Measurements from ENCODE around the gene FUOM.

- TF ChIP-seq RAD21 (IDR thresholded peaks at IDR 0.05; ENCODE audit: low read depth), result no peak
- TF ChIP-seq REST (IDR thresholded peaks at IDR 0.05; ENCODE audit: low read depth), result no peak
- no peak for TF ChIP-seq EP300 (IDR thresholded peaks at IDR 0.05; ENCODE audit: borderline replicate concordance)
- TF ChIP-seq CEBPB (IDR thresholded peaks at IDR 0.05), result no peak
- TF ChIP-seq MAX (IDR thresholded peaks at IDR 0.05), result no peak
- TF ChIP-seq NFIC (IDR thresholded peaks at IDR 0.05), result no peak
- no peak for TF ChIP-seq TCF12 (IDR thresholded peaks at IDR 0.05; ENCODE audit: low read depth)
- TF ChIP-seq EGR1 (IDR thresholded peaks at IDR 0.05), result no peak
- no peak for TF ChIP-seq ZBTB7A (IDR thresholded peaks at IDR 0.05; ENCODE audit: low read depth)
- no peak for TF ChIP-seq YY1 (IDR thresholded peaks at IDR 0.05; ENCODE audit: low read depth)
- no peak for TF ChIP-seq CREB1 (IDR thresholded peaks at IDR 0.05; ENCODE audit: low read depth)
- TF ChIP-seq TEAD4 (IDR thresholded peaks at IDR 0.05), result no peak
- TF ChIP-seq FOXM1 (IDR thresholded peaks at IDR 0.05; ENCODE audit: borderline replicate concordance, low read depth), result no peak
Measured at GRCh38 chr10:133306941-133307379, 50.9 kb downstream of the FUOM start.

All from Ishikawa (cell line).